ENCODE data around the gene DBN1.

- no peak for TF ChIP-seq CTCF (IDR thresholded peaks at IDR 0.05; ENCODE audit: borderline replicate concordance, extremely low read depth, low read length, poor library complexity, severe bottlenecking)
- TF ChIP-seq EZH2 (IDR thresholded peaks at IDR 0.05; ENCODE audit: borderline replicate concordance, low read depth, low read length, severe bottlenecking): no peak
These were observed 23.4 kb upstream of the DBN1 start for GRCh38 chr5:177496727-177497291.
